Fibroblast of peridontal ligament (primary cell): ENCODE measurements around the gene NATD1.

Experiments
- DNase-seq: peaks from one replicate; pipeline ENCODE4 v3.0.0-alpha.2; 2010; ENCODE audit errors: extremely low read depth

Gene NATD1

DNA sequence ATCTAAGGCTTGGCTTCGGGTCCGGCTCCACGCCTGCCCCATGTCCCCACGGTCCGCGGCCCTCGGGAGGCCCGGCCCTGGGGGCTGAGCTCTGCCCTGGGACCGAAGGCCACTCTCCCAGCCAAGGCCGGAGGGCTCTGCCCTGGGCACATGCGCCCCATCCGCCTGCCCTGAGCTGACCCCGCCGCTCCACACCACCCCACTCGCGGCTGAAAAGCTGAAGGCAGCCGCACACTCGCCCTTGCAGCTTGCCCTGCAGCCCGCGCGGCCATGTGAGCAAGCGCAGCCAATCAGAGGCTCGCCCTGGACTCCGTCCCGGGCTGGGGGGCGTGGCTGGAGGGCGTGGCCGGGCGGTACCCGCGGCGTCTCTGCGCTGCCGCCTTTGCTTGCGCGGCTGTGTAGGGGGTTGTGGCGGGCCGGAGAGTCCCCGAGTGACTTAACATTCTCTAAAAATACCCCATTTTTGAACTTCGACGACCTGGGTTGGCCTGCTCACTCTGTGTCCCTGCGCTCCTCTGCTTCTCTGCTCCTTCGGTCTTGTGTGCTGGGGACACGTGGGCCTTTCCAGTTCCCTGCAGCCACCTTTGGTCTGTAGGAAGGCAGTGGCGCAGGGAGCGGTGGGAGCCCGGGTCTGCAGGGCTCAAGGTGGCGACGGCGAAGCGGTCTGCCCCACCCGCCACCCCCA lies 22.5 kb upstream of the NATD1 start:
- DNase-seq, result peak; percentile 71

GRCh38 chr17:21275047-21275578 lies 21.9 kb upstream of the NATD1 start:
- no peak for DNase-seq

GRCh38 chr17:21272881-21273792 lies 19.9 kb upstream of the NATD1 start:
- no peak for DNase-seq

DNA sequence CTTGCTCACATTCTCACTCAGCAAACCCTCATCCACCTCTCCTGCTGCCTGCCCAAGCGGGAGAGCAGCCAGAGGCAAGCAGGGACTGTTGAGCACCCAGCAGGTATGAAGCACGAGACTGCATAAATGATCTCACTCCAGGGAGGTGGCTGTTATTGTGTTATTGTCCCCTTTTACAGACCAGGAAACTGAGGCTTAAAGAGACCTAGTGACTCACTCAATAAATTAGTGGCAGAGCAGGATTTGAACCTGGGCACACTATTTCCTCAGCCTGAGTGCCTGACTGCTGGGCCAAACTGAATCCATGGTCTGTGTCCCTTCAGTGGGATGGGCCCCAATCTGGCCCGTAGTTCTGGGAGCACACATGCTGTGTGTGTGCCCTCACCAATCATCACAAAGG lies 19.0 kb upstream of the NATD1 start:
- DNase-seq, result no peak

DNA sequence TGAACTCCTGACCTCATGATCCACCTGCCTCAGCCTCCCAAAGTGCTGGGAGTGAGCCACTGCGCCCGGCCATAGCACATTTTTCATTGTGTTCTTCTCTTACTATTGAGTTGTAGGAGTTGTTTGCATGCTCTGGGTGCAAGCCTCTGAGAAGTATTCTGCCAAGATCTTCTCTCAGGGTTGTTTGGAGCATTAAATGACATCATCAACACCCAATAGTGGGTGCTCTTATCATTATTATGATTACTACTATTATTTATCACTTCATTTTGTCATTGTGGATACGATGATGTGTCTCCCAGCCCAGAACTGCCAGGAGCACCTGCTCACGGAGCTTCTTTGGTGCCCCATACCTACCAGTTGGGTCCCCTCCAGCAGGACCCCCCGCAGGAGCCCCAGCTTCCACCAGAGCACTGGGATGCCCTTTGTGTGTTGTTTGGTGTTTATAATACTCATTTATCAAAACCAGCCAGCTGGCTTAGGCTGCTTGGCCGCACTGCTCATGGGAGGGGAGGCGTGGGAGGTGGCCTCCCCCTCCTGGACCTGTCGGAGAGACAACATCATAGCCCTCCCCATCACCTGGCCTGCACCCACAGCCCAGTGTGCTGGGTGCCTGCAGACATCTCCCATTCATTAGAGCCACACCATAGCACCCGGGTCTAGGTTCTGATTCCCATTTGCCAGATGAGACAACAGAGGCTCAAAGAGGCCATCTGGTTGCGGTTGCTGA lies 18.4 kb upstream of the NATD1 start:
- no peak for DNase-seq

GRCh38 chr17:21269394-21269793 lies 16.2 kb upstream of the NATD1 start:
- no peak for DNase-seq

DNA sequence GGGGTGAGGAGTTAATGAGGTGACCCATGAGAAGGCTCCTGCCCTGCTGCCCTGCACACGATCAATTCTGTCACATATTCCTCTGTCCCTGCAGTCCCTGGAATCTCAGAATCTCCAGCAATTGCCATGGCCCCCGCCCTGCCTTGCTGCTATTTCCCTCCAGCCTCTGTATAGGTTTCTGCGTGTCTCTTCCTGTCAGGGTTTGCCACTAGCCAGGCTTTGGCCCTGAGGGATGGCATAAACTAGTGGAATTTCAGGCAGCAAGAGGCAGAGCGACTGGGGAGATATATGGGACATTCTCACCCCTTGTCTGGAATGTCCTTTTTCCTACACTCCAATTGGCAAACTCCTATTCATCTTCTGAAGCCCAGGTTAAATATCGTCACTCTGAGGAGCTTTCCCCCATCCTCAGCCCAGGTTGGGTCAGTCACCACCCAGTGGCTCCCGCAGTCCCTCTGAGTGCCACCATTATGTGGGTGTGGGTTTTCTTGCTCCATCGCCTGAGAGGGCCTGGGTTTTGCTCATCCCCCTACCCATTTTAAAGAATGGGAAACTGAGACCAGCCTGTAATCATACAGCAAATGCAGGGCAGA lies 15.5 kb upstream of the NATD1 start:
- DNase-seq, result no peak

- no peak for DNase-seq
These were observed 10.2 kb upstream of the NATD1 start for GRCh38 chr17:21263376-21263775.

DNA sequence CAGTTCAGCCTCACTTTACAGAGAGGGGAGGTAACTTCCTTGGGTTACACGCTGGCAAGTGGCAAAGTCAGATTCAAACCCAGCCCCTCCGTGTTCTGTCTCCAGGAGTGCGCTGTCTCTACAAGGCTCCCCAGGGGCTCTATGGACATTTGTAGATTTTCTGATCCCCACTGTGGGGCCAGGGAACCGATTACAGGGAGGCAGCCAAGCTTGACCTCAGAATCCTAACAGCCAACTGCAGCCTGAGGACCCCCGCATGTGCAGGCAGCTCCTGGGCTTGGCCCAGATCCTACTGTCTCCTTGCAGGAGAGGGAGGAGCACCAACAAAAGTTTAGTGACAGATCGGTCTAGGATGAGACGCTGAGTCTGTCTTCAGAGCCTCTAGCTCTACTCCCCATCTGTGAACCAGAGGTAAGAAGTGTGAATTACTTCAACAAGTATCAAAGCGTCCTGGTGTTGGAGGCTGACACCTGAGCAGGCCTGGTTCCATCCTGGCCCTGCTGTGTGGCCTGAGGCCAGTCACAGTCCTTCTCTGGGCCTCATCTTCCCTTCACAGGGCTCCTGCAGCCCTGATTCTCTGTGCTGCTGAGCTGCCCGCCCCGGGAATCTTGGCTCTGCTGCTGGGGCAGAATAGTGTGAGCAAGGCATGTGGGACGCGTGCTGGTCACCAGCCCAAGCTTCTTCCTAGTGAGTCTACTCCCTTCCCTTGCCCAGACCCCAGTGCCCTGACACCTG lies 9.2 kb upstream of the NATD1 start:
- DNase-seq, result no peak

DNA sequence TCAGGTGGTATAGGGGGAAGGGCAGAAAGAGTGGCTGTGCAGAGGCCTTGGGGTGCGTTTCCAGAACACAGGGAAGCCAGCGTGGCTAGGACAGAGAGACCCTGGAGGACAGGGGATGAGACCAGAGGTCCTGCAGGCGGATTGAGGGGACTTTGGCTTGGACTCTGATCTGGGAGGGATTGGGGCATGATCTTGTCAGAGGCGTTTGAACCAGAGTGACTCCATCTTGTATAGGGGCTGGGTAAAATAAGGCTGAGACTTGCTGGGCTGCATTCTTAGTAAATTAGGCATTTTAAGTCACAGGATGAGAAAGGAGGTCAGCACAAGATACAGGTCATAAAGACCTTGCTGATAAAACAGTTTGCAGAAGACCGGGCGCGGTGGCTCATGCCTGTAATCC lies 5.4 kb upstream of the NATD1 start:
- DNase-seq, result no peak

DNA sequence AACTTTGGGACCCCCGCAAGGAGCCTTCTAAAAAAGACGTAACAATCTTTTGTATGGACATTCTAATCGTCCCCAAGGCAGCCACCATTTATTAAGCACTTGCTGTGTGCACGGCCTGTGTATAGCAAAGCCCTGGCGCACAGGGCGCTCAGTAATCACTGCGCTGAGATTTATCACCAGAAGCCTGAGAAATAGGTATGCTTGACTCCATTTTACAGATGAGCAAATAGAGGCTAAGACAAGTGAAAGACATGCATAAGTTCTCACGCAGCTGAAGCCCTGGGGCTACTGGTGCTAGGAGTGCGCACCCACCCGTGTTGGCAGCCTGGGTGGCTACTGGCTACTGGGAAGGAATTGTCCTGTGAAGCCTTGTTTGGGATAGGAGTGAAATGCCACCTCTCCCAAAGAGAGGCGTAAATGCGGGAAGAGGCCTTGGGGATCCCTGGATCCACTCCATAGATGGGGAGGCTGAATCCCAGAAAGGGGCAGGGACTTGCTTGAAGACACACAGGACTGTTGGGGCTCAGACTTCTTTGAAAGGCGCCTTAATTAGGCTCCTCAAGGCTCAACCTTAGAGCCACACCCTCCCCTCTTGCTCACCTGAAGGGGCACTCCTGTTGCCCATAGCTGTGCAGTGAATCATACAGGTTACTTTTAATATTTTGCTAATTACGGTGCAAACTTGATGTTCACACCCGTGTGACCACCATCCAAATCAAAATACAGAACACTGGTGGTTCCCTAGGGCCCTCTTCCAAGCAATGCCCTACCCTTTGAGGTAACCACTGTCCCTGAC lies 634 bp upstream of the NATD1 start:
- DNase-seq, result no peak

DNA sequence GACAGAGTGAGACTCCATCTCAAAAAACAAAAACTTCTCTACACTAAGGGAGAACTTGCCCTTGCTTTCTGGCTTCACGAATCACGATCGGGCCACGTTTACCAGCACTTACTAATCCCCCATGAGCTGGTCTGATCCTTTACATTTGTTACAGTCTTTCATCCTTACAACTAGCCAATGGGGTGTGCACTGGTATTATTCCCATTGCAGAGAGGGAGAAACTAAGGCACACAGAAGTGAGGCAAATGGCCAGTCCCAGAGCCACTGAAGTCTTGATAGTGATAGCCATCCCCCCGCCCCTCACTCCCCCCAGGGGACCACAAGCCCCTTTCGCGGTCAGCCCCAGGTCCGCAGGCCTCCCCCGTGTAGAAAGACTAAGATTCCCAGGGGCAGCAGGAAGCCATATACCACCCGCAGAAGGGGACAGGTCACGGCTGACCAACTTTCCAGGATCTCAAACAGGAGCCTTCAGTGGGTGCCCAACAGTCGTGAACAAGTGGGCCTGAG lies 868 bp downstream of the NATD1 start:
- DNase-seq, result no peak

GRCh38 chr17:21251337-21252010 lies 1.7 kb downstream of the NATD1 start:
- DNase-seq, result no peak

DNA sequence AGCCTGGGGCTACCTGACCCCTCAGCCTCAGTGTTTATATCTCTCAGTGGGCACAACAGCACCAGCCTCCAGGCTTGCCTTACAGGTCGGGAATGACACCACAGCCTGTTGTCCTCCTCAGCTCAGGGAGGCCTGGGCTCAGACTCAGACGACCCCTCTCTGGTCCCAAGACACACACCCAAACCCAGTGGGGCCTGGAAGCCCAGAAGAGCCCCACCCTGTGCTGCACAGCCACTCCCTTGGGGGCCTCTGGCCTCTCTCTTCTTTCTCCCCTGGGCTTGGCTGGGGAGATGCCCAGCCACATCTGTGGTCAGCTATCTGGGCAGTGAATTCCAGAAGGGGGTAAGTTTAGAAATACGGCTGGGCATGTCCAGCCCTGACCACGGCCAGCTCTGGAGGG lies 2.4 kb downstream of the NATD1 start:
- DNase-seq, result no peak

GRCh38 chr17:21249920-21250703 lies 3.1 kb downstream of the NATD1 start:
- DNase-seq, result no peak

GRCh38 chr17:21249086-21249795 lies 4.0 kb downstream of the NATD1 start:
- DNase-seq, result no peak

- DNase-seq, result no peak
These were observed 4.7 kb downstream of the NATD1 start for GRCh38 chr17:21248500-21248899.
